GM21360 (cell line): ENCODE results near the gene SGMS1.
"Not testable (repeated sequence)": the region's sequence is repeated elsewhere in the genome, so short reads cannot be mapped to it uniquely, and the experiment has no call there.

Experiments used
- ATAC-seq: cut with Tn5 transposase; IDR thresholded peaks from one replicate; pipeline ENCODE4 v1.9.1; 2021; ENCODE audit warnings: mild to moderate bottlenecking, moderate library complexity; ENCODE audit not compliant: unreplicated experiment

Gene SGMS1

DNA sequence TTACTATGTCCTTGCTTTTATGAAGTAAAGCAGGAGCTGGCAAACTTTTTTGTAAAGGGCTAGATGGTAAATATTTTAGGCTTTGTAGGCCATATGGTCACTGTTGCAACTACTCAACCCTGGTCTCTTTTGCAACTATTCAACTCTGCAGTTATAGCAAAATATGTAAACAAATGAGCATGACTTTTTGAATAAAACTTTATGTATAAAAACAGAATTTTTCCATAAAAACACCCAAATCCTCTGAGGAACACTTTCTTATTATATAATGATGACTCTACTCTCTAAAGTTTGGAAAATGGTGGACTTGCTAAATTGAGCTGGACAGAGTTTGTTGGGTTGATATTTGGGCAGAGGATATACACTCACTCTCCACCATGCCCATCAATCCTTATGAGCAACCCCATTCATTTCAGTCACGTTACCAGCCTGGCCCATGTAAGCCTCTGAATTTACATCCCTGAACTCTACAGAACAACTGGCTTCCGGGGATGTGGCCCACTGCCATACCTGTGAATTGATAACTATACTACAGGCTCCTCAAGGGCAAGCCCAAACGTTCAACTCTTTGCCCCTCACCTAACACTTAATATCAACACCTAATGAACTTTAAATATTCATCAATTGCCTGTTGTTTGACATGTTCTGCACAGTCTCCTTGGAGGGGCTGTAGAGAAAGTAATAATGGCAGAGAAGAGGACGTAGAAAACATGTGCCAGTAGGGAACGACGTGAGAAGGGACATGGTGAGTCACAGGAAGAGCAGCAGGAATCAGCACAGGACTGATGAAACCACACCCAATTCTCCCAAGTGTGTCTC is 37.6 kb downstream of the SGMS1 start:
- no peak for ATAC-seq

DNA sequence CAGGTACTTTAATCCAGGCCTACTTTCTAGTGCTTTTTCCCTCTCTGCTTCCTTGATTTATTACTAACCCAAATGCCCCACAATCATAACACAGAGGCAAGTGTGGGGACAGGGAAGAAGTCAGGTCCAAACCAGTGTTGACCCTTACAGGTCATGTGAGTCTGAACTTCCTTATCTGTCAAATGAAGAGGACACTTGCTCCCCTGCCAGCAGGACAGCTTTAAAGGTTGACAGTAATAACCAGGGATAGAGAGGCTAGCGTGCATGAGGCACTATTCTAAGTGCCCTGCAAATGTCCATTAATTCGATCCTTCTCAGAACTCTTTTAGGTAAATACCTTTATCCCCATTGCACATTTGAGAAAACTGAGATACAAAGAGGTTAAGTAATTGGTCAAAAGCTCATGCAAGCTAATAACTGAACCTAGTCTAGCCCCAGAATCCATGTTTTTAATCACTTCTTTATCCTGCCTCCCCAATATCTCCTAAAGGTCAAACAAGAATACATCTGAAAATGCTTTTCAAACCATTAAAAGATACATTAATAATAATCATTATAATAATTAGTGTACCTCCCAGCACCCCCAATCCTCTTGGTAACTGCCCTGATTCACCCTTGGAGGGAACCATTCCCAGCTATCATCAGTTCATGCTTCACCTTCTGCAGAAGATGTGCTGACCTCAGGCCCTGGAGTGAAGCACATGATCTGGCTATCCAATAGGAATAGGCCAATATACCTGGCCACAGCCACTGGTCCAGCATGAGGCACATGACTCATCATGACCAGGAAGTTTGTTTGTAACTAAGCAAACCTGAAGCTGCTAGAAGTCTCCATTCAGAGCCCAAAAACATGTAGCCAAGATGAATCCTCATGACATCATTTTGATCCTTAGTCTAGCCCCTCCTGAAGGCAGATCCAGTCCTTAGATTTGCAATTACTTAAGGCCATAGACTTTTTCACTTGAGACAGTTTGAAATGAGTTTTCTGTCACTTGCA is 40.7 kb downstream of the SGMS1 start:
- no peak for ATAC-seq

DNA sequence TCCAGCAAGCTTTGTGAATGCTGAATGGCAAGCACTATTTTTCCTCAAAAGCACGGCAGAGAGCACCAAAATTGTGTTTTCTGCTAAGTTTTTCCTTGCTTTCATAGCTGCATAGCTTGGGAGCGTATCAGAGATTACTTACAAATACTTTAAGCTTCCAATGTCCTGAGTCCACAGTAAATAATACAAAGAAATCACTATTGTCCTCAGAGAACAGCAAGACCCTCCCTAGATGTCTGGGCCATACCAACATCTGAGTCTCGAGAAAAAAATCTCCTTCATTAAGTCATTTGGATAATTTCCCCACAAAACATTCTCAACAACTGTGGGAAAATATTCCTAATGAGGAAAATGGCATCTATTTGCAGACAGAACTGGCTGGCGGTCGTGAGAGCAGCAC is 41.7 kb downstream of the SGMS1 start:
- no peak for ATAC-seq

DNA sequence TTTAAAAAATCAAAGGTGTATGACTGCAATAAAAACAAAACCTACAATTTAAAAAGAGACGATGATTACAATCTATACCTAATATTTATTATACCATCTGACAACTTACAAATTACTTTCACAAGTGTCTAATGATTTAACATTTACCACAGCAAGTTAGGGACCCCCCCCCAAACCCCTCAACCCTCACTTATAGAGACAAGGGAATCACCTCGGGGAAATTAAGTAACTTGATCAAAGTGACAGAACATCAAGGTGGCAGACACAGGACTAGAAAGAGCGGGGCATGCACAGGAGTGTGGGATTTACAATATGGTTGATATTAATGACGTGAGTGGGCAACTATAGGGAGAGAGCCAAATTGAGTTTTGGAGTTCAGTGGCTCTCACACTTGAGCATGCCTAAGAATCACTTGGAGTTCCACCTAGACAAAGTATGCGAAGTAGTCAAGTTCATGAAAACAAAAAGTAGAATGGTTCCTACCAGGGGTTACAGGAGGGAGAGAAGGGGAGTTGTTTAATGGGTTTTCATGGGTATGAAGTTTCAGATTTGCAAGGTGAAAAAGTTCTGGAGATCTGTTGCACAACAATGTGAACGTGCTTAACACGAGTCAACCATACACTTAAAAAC is 43.4 kb downstream of the SGMS1 start:
- no peak for ATAC-seq

DNA sequence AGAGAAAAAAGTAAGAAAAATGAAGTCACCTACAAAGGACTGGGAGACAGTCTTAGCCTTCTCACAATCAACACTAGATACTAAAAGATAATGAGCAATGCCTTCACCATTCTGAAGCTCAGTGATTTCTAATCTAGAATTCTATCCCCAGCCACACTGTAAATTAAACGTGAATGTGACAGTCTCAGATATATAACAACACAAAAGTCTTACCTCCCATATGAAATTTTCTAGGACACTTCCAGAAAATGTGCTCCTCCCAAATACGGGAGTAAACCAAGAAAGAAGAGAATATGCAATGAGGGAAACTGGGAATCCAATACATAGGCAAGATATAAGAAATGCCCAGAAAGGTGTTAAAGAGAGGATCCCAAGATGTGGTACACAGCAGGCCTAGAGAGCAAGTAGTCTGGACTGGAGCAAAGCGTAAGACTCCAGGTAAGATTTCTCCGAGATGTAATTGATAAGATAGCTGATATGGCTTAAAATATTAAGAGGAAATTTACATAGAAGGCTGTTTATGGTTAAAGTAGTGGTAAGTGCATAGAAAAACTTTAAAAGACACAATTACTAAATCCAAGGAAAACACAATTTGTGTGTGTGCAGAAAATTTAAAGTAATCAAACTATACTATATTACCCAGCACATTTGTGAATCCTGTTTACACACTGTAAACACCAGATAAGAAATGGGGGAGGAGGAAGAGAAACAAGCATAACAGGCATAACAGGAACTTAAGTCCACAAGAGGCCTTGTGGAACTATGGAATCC is 44.1 kb downstream of the SGMS1 start:
- no peak for ATAC-seq

DNA sequence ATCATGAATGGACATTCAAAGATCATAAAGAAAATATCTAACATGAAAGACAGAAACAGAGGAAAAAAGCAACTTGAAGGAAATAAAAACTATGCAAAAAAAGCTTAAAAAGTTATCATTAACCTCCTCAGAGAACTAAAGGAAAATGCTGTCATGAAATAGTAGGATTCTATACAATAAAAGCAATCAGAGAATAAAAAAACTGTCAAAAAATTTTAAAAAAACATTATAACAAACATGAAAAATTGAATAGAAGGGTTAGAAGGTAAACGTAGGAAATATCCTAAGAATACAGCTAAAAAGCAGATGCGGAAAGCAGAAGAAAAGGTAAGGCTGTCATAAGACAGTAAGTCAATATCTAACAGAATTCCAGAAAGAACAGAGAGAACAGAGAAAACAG is 44.8 kb downstream of the SGMS1 start:
- no peak for ATAC-seq

DNA sequence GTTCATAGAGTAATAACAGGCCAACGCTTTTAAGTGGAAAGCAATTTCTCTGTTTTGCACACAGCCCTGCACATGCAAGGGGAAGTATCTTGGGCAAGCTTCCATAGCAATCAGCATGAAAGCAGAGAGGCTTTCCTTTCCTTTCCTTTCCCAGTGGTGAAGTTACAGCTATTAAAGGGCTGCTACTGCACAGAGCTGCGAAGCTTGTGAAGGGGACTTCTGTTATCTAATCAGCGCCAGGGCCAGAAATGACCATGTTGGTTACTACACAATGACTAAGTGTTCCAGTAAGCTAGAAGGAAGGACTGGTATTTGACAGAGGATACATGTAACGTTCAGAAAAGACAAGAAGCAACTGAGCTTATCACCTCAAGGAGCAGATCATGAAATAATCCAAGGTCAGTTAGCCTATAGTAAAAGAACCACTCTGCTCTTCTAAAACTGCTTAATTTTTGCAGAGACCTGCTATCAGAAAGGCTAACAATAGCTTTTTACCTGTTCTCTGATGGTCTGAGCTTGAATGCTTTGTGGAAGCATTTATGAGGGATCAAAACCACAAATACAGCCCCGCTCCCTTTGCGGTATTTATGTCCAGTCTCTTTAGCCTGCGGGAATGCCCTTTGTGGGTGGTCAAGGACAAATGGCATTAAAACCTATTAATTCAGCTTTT is 45.9 kb downstream of the SGMS1 start:
- ATAC-seq, result no peak

DNA sequence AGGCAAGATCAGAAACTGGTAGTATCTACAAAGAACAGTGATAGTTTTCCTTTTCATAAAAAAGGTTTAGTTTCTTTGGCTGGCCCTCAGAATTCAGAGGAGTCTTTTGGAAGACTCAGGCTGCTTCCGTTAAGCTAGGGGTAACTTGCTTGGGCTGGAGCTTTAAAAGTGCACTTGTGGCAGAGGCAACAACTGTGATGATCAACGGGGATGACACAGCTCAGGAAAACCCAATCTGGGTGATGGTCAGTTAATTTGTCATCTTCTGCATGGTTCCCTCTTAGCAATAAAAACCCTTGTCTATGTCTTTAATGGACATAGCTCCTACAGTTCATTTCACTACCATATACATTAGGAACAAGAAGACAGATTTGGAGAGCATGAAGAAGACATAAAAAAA is 46.7 kb downstream of the SGMS1 start:
- no peak for ATAC-seq

DNA sequence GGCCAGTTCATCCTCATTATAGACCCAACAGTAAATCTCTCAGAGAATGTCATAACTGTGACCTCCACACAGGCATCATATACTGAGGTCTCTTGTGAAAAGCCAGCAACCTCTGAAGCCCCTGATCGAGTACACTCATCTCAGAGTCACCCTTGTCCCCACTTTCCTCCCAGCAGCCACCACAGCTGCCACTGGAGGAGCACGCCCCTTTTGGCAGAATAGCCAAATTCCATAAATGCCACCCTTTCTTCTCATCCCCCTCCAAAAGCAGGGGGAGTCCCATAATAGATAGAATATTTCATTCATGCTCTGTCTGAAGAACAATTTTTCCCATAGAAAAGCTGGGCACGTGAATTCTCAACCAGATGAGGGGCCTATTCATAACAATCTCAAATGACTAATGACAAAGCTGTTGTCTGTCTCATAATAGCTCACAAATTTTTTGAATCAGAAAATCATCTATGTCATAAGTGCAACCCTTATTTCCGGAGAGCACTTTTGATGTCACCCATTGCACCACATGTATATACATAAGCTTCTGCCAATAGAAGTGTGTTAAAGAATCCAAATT is 47.4 kb downstream of the SGMS1 start:
- ATAC-seq, result no peak

DNA sequence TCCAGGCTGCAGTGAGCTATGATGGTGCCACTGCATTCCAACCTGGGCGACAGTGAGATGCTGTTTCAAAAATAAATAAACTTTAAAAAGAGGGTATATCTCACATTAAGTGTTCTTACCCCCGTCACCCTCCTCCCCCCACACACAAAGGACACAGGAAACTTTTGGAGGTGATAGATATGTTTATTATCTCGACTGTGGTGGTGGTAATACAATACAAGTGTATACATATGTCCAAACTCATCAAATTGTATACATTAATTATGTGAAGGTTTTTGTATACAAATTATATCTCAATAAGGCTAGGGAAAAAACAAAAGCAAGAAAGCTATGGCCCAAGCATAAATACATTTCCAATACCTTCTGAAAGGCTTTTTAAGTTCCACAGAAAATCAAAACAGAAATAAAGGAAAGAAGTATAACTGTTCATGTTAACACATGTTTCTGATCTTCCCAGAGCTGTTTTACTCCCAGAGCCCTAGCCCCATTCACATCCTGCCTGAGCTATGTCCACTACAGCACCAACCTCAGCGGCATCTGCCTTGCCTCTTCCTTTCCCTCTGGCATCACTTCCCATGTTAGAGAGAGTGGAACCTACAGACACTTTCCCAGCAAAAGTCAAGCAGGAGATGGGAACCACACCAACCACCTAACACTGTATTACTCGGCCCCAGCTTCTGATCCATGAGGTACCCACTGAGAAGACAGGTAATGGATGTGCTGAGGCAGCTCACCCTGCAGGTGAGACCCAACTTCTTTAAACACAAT is 48.1 kb downstream of the SGMS1 start:
- no peak for ATAC-seq

DNA sequence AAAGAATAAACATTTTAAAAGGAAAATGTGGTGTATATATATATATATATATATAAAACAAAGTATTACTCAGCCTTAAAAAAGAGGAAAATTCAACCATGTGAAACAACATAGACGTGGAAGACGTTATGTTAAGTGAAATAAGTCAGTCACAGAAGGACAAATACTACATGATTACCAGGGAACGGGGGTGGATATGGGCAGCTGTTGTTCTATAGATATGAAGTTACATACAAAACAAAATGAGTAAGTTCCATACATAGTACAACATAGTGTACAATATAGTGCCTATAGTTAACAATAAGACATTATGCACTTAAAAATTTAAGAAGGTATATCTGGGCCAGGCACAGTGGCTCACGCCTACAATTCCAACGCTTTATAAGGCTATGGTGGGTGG is 48.8 kb downstream of the SGMS1 start:
- ATAC-seq, result no peak

DNA sequence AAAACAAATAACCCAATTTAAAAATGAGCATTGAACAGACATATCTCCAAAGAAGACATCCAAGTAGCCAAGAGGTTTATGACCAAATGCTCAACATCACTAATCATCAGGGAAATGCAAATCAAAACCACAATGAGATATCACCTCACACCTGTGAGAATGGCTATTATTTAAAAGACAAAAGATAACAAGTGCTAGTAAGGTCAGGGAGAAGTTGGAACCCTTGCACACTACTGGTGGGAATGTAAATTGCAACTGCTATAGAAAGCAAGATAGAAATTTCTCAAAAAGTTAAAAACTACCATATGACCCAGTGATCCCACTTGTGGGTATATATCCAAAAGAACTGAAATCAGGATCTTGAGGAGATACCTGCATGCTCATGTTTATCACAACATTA is 49.5 kb downstream of the SGMS1 start:
- ATAC-seq, result no peak

DNA sequence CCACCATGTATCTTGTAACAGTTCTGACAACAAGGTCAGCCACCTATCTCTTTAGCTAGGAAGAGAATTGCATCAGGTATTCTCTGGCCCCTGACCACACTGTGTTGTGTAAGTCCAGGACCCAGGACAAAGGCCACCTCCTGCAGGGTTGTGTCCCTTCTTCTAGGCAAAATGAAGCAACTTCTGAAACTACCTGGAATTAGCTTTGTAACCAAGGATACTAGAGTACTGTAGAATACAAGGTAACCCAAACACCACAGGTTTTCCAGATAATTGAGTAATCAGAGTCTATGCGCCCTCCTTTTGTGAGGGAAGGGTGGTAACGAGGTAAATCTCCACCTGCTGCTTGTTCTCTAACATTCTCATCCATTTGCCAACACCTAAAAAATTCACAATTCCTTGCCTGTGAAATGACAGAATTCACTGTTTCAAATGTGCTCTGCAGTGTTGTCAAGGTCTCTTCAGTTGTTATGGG is 51.7 kb downstream of the SGMS1 start:
- no peak for ATAC-seq

DNA sequence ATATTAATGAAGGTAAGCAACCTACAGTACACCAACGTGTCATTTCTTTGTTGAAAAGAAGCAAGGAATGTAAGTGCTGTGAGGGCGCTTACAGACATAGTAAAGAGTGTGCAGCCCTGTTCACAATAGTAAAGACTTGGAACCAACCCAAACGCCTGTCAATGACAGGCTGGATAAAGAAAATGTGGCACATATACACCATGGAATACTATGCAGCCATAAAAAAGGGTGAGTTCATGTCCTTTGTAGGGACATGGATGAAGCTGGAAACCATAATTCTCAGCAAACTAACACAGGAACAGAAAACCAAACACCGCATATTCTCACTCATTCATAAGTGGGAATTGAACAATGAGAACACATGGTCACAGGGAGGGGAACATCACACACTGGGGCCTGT is 55.0 kb downstream of the SGMS1 start:
- ATAC-seq, result not testable (repeated sequence)

DNA sequence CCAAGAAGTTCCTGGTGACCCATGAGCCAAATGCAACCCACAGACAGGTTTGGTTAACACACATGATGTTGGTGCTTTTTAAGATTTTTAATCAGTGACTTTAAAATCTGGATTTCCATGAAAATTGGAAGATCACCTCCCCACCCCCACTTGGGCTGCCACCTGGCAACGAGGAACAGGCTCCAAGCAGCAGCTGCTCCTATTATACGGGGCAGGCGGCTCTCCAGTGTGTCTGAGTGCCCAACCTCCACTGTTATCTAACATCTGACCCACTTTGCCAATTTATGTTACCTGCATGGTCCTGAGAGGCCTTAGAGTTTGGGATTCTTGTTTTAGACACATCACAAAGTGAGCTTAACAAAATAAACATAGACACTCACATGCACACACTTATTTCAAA is 56.4 kb downstream of the SGMS1 start:
- ATAC-seq, result no peak

DNA sequence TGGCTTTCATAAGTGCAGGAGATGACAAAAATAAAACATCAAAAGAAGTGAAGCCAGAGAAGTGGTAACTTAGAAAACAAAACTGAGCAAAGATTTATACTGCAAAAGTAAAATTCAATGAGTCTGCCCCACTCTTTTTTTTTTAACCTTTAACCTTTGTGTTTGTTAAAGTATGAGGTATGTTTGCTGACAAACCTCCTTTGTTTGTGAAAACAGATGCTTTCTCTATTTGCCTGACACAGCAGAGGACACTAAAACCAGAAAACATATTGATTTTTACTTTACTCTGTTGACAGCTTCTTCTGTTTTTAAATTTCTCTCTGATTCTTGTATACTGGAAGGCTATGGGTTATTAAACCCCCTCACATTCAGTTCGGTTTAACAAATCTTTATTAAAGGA is 57.6 kb downstream of the SGMS1 start:
- ATAC-seq, result no peak

DNA sequence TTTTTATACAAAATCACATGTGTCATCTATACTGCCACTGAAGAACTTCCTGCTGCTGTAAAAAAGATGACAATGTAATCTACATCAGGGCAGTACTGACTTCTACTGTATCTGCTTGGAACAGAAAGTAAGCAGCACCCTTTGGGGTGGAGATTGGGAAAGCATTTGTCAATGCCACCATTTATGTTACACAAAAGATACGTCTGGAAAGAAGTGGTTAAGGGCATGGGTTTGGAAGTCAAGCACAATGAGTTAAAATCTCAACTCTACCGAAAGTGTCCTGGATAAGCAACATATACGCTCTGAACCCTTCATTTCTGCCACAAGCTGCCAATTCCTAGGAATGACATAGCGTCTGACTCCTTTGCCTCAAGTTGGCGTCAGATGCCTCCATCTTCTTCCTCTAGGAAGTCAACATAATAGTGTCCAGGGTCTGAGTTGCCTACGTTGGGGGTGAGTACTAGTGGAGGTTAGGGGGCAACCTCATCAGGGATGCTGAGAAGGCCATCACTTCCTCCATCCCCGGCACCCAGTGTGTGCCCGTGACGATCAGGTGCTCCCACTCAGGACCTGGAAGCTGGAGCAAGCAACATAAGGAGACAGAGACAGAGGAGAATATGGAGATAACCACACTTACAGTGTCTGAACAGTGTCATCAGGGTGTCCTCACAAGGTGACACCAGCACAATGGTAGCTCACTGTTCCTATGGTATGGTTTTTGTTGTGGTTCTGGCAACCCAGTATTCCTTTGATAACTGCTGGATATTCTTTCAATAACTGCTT is 58.3 kb downstream of the SGMS1 start:
- ATAC-seq, result no peak

DNA sequence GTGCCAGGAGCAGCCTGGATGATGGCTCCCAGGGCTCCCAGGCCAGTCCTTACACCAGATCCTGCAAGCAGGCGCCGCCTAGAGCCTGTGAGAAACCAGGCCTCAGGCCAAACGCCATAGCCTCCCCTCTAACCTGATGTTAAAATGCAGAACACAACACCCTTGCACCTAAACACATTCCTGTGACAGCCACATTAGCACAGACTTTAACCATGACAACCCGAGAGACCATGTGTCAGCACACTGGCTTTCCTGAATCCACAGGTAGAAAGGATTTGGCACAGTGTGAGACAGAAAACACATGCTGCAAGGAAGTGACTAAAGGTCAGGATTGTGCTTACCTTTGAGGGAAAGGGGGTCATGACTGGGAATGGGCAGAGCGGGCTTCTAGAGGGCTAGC is 59.9 kb downstream of the SGMS1 start:
- no peak for ATAC-seq
